Lower leg skin (tissue), 4 donors: ENCODE results near the gene DVL1. TPM values are rescaled to one million over a fixed set of nuclear protein-coding genes. Genes with fewer than 3 reads are reported as not detected.

ENCODE experiments used
- DNase-seq, 2 donors: peaks; one replicate each; pipeline ENCODE4 v3.0.0-alpha.2; 2019; ENCODE audit warnings: low spot score in 2 of 2
- H3K4me3 ChIP-seq: fragments of 200-600 bp; sonication (generic); 2 replicates; pipeline ENCODE4 v1.5.1; 2017; ENCODE audit warnings: mild to moderate bottlenecking, low read depth; ENCODE audit not compliant: poor library complexity, severe bottlenecking
- CTCF ChIP-seq, 3 donors: fragments of 450-650 bp; IDR thresholded peaks; one replicate each; pipeline ENCODE4 v1.5.1; 2016; ENCODE audit warnings: antibody characterized with exemption in 3 of 3, mild to moderate bottlenecking in 3 of 3, moderate library complexity in 2 of 3
- POLR2A ChIP-seq, 2 donors: fragments of 450-650 bp; IDR thresholded peaks; one replicate each; pipeline ENCODE4 v1.6.1; 2016 to 2017; ENCODE audit warnings: antibody characterized with exemption in 2 of 2, mild to moderate bottlenecking in 1 of 2, moderate library complexity in 1 of 2
- WGBS, 2 donors: methylation state at CpG; one replicate each; pipeline ENCODE4 v1.1.5; 2018; 5-methylcytosine and 5-hydroxymethylcytosine counted together
- intact Hi-C: fragments of 100-400 bp; cut with DNase I; formaldehyde crosslinking; loops from one replicate; pipeline ENCODE4 v1.15.0; 2023; ENCODE audit warnings: low total_unique reads
- total RNA-seq, 4 donors: library from RNA; depleted of rRNA; stranded (reverse); fragments of >200 nt; gene quantifications; one replicate each; pipeline ENCODE4 v1.1.0, GENCODE V29; 2016

Gene DVL1
- total RNA-seq, 4 donors from 2014 or later = 92.0 to 163 (median 113) TPM

GRCh38 chr1:1333551-1334241 is 15.5 kb downstream of the DVL1 start:
- DNase-seq = no peak
- WGBS, 2 donors = 47 to 76% methylated on average over 17 to 35 of the region's 36 CpGs
- no peak for TF ChIP-seq POLR2A (IDR thresholded peaks at IDR 0.05)
- TF ChIP-seq CTCF (IDR thresholded peaks at IDR 0.05) = no peak
- intact Hi-C loops = no loop called here
- no peak overlapping the region for H3K4me3 ChIP-seq

DNA sequence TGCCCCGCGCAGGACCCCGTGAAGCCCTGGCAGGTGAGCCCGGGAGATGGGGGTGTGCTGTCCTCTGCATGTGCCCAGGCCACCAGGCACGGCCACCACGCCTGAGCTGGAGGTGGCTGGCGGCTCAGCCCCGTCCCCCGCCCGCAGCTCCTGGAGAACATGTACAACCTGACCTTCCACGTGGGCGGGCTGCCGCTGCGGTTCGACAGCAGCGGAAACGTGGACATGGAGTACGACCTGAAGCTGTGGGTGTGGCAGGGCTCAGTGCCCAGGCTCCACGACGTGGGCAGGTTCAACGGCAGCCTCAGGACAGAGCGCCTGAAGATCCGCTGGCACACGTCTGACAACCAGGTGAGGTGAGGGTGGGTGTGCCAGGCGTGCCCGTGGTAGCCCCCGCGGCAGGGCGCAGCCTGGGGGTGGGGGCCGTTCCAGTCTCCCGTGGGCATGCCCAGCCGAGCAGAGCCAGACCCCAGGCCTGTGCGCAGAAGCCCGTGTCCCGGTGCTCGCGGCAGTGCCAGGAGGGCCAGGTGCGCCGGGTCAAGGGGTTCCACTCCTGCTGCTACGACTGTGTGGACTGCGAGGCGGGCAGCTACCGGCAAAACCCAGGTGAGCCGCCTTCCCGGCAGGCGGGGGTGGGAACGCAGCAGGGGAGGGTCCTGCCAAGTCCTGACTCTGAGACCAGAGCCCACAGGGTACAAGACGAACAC is 16.3 kb downstream of the DVL1 start:
- DNase-seq = no peak
- TF ChIP-seq POLR2A (IDR thresholded peaks at IDR 0.05) = no peak
- no peak for TF ChIP-seq CTCF (IDR thresholded peaks at IDR 0.05)
- no peak overlapping the region for H3K4me3 ChIP-seq
- WGBS, 2 donors = 45 to 71% methylated on average over 13 to 33 of the region's 48 CpGs
- intact Hi-C loops = no loop called here

DNA sequence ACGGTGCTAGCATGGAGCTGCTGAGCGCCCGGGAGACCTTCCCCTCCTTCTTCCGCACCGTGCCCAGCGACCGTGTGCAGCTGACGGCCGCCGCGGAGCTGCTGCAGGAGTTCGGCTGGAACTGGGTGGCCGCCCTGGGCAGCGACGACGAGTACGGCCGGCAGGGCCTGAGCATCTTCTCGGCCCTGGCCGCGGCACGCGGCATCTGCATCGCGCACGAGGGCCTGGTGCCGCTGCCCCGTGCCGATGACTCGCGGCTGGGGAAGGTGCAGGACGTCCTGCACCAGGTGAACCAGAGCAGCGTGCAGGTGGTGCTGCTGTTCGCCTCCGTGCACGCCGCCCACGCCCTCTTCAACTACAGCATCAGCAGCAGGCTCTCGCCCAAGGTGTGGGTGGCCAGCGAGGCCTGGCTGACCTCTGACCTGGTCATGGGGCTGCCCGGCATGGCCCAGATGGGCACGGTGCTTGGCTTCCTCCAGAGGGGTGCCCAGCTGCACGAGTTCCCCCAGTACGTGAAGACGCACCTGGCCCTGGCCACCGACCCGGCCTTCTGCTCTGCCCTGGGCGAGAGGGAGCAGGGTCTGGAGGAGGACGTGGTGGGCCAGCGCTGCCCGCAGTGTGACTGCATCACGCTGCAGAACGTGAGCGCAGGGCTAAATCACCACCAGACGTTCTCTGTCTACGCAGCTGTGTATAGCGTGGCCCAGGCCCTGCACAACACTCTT is 17.0 kb downstream of the DVL1 start:
- H3K4me3 ChIP-seq = no peak overlapping the region
- DNase-seq = no peak
- TF ChIP-seq CTCF (IDR thresholded peaks at IDR 0.05) (no peak), POLR2A (IDR thresholded peaks at IDR 0.05) (no peak)
- intact Hi-C loops = no loop called here
- 38 to 64% methylated on average over 40 to 41 of the region's 57 CpGs for WGBS, 2 donors

- WGBS, 2 donors = 35 to 44% methylated on average over 32 to 34 of the region's 41 CpGs
- intact Hi-C loops = no loop called here
- no peak for DNase-seq
- no peak within 1 kb of the TSS for H3K4me3 ChIP-seq
- no peak for TF ChIP-seq POLR2A (IDR thresholded peaks at IDR 0.05)
Observed at GRCh38 chr1:1331068-1331965, 17.9 kb downstream of the DVL1 start, which contains the start of gene TAS1R3. TSS of gene TAS1R3 (plus strand) at chr1:1331280. CDS start at chr1:1331346, 66 bp downstream.

DNA sequence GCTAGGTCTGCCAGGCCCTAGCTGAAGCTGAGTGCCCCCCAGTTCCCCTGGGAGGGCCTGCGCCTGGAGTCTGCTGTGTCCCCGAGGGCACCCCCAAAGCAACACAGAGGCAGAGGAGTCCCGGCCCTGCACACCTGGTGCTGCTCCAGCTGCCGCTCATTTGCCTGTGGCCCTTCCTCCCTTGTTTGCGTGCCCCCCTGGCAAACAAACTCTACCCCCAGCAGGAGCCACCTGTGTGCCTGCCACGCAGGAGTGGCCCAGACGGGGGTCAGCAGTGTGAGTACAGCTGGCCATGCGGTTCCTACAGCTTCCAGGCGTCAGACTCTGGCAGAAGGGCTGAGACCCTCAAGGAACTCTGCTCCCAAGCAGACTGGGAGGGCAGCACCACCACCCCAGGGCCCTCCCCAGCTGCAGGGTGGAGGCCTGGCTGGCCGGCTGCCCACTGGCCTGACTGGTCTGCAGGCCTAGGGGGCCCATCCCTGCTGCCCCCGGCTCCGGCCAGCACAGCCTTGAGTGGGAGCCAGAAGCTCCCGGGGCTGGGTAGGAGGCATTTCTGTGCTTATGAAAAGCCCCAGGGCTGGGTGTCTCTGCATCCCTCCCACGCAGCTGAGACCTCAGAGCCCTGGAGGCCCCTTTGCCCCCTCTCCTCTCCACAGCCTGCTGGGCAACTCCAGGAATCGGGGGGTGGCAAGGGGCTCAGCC is 18.7 kb downstream of the DVL1 start:
- DNase-seq = no peak
- WGBS, 2 donors = 53 to 73% methylated on average over 11 of the region's 15 CpGs
- no peak overlapping the region for H3K4me3 ChIP-seq
- intact Hi-C loops = no loop called here
- TF ChIP-seq CTCF (IDR thresholded peaks at IDR 0.05) (no peak), POLR2A (IDR thresholded peaks at IDR 0.05) (no peak)
